GM23338 (cell line): ENCODE results near the gene KAT14. TPM values are rescaled to one million over a fixed set of nuclear protein-coding genes. Genes with fewer than 3 reads are reported as not detected.
"Not testable (repeated sequence)": the region's sequence is repeated elsewhere in the genome, so short reads cannot be mapped to it uniquely, and the experiment has no call there.

Experiments
- ATAC-seq: fragments of 200-7000 bp; cut with Tn5 transposase; 3 replicates; pipeline ENCODE4 v1.9.1; 2020
- DNase-seq: peaks from one replicate; pipeline ENCODE4 v3.0.0-alpha.2; 2015; ENCODE audit warnings: low spot score
- H2AFZ ChIP-seq: fragments of 200-600 bp; sonication (generic); 2 replicates; pipeline ENCODE4 v1.8.0; 2016; ENCODE audit warnings: antibody characterized with exemption, mild to moderate bottlenecking, moderate library complexity
- H3F3A ChIP-seq: fragments of 200-600 bp; sonication (generic); replicated peaks from 2 replicates; pipeline ENCODE4 v1.8.0; 2017; ENCODE audit warnings: antibody characterized with exemption, mixed run types, low read depth
- H3K27ac ChIP-seq: fragments of 200-600 bp; sonication (generic); 2 replicates; pipeline ENCODE4 v1.6.1; 2016; ENCODE audit warnings: low read depth
- H3K27me3 ChIP-seq: fragments of 200-600 bp; sonication (generic); 2 replicates; pipeline ENCODE4 v1.8.0; 2016; ENCODE audit warnings: mild to moderate bottlenecking, mixed run types, moderate library complexity; ENCODE audit not compliant: insufficient read depth
- H3K36me3 ChIP-seq: fragments of 200-600 bp; sonication (generic); 2 replicates; pipeline ENCODE4 v1.8.0; 2016; ENCODE audit warnings: mild to moderate bottlenecking; ENCODE audit not compliant: insufficient read depth
- H3K4me1 ChIP-seq: fragments of 200-600 bp; sonication (generic); 2 replicates; pipeline ENCODE4 v1.8.0; 2016; ENCODE audit warnings: mild to moderate bottlenecking, moderate library complexity; ENCODE audit not compliant: insufficient read depth
- H3K4me2 ChIP-seq: fragments of 200-600 bp; sonication (generic); 2 replicates; pipeline ENCODE4 v1.7.1; 2017; ENCODE audit warnings: mixed run types
- H3K4me3 ChIP-seq: fragments of 200-600 bp; sonication (generic); 2 replicates; pipeline ENCODE4 v1.6.1; 2016; ENCODE audit warnings: mixed run types
- H3K79me2 ChIP-seq: fragments of 200-600 bp; sonication (generic); replicated peaks from 2 replicates; pipeline ENCODE4 v1.8.0; 2017; ENCODE audit warnings: mild to moderate bottlenecking; ENCODE audit not compliant: insufficient read depth
- H3K9me2 ChIP-seq: fragments of 200-600 bp; sonication (generic); 2 replicates; pipeline ENCODE4 v1.8.0; 2017; ENCODE audit not compliant: insufficient read depth
- H4K20me1 ChIP-seq: fragments of 200-600 bp; sonication (generic); replicated peaks from 2 replicates; pipeline ENCODE4 v1.8.0; 2017; ENCODE audit warnings: mild to moderate bottlenecking; ENCODE audit not compliant: insufficient read depth
- H3K27ac Mint-ChIP-seq: 2 replicates; pipeline ENCODE4 v1.8.0; 2020; ENCODE audit warnings: inconsistent platforms, mild to moderate bottlenecking, moderate library complexity, mixed read lengths
- H3K27me3 Mint-ChIP-seq: 3 replicates; pipeline ENCODE4 v1.8.0; 2022; ENCODE audit warnings: low read depth, mild to moderate bottlenecking, moderate library complexity, mixed read lengths, inconsistent platforms; ENCODE audit not compliant: insufficient read depth, poor library complexity
- H3K36me3 Mint-ChIP-seq: 3 replicates; pipeline ENCODE4 v1.8.0; 2021; ENCODE audit warnings: low read depth, mild to moderate bottlenecking, inconsistent platforms, moderate library complexity, mixed read lengths
- H3K4me1 Mint-ChIP-seq: 3 replicates; pipeline ENCODE4 v1.8.0; 2020; ENCODE audit warnings: mild to moderate bottlenecking, inconsistent platforms, mixed read lengths
- H3K4me3 Mint-ChIP-seq: 3 replicates; pipeline ENCODE4 v1.8.0; 2021; ENCODE audit warnings: moderate library complexity, mild to moderate bottlenecking, inconsistent platforms, mixed read lengths
- H3K9me3 Mint-ChIP-seq: 3 replicates; pipeline ENCODE4 v1.8.0; 2020; ENCODE audit warnings: moderate library complexity, mild to moderate bottlenecking, inconsistent platforms, mixed read lengths
- CREB1 ChIP-seq: fragments of 250-450 bp; sonication (Bioruptor Pico); IDR thresholded peaks from 2 replicates; pipeline ENCODE4 v1.5.0; 2020; ENCODE audit warnings: low read depth, mild to moderate bottlenecking, moderate library complexity
- EZH2 ChIP-seq: fragments of 200-600 bp; sonication (generic); IDR thresholded peaks from one replicate; pipeline ENCODE4 v1.8.0; 2017; ENCODE audit warnings: antibody characterized with exemption, mild to moderate bottlenecking, low read depth; ENCODE audit not compliant: unreplicated experiment
- JUNB ChIP-seq: IDR thresholded peaks from one replicate; pipeline ENCODE4 v1.6.1; 2016; ENCODE audit warnings: antibody characterized with exemption; ENCODE audit not compliant: unreplicated experiment
- NANOG ChIP-seq: IDR thresholded peaks from 2 replicates; pipeline ENCODE4 v1.6.1; 2016; ENCODE audit warnings: antibody characterized with exemption, borderline replicate concordance
- POLR2AphosphoS5 ChIP-seq: IDR thresholded peaks from 2 replicates; pipeline ENCODE4 v1.6.1; 2016; ENCODE audit warnings: antibody characterized with exemption, low read depth
- STAT1 ChIP-seq: IDR thresholded peaks from one replicate; pipeline ENCODE4 v1.6.1; 2016; ENCODE audit warnings: antibody characterized with exemption; ENCODE audit not compliant: unreplicated experiment
- ZNF114 ChIP-seq: fragments of 250-450 bp; sonication (Bioruptor Pico); IDR thresholded peaks from 2 replicates; pipeline ENCODE4 v1.5.0; 2020; ENCODE audit warnings: mild to moderate bottlenecking, moderate library complexity
- ZNF331 ChIP-seq: fragments of 250-450 bp; sonication (Bioruptor Pico); IDR thresholded peaks from 2 replicates; pipeline ENCODE4 v1.5.0; 2020; ENCODE audit warnings: low read depth, mild to moderate bottlenecking, moderate library complexity
- ZNF462 ChIP-seq: fragments of 250-450 bp; sonication (Bioruptor Pico); IDR thresholded peaks from 2 replicates; pipeline ENCODE4 v1.5.0; 2020; ENCODE audit warnings: mild to moderate bottlenecking, moderate library complexity
- polyA plus RNA-seq: library from polyadenylated mRNA; unstranded; fragments of >200 nt; fragmentation: Nextera tagmentation; extraction: Ambion mirVana; gene quantifications from 2 replicates; pipeline ENCODE4 v1.2.1, GENCODE V29; 2016
- total RNA-seq: library from RNA; depleted of rRNA; stranded (reverse); fragments of >200 nt; shearing (Covaris generic); gene quantifications from 2 replicates; pipeline ENCODE4 v1.2.3, GENCODE V29; 2014

KAT14 gene
- total and polyA plus RNA-seq, 2 experiments from 2014 or later = 17.8 to 25.0 TPM

- no peak for TF ChIP-seq ZNF462
- no peak for TF ChIP-seq ZNF114 (CRISPR knock-in tag)
- no peak for TF ChIP-seq JUNB
- TF ChIP-seq CREB1 (CRISPR knock-in tag) = no peak
- no peak for TF ChIP-seq EZH2
- no peak for TF ChIP-seq NANOG
- TF ChIP-seq ZNF331 (CRISPR knock-in tag) = no peak
- TF ChIP-seq STAT1 = no peak
- TF ChIP-seq POLR2AphosphoS5 = no peak
Observed at GRCh38 chr20:18191306-18191705, 53.6 kb downstream of the KAT14 start (continued).

DNA sequence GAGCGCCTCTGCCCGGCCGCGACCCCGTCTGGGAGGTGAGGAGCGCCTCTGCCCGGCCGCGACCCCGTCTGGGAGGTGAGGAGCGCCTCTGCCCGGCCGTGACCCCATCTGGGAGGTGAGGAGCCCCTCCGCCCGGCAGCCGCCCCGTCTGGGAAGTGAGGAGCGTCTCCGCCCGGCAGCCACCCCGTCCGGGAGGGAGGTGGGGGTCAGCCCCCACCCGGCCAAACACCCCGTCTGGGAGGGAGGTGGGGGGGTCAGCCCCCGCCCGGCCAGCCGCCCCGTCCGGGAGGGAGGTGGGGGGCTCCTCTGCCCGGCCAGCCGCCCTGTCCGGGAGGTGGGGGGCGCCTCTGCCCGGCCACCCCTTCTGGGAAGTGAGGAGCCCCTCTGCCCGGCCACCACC is 56.8 kb downstream of the KAT14 start:
- not testable (repeated sequence) for H3K4me1 ChIP-seq, H3K9me2 ChIP-seq, ATAC-seq, H3K36me3 ChIP-seq, H3K9me3 Mint-ChIP-seq, H3K4me3 Mint-ChIP-seq, H3K27ac Mint-ChIP-seq, H3K27me3 Mint-ChIP-seq, DNase-seq, H3K27me3 ChIP-seq, H3F3A ChIP-seq, H3K27ac ChIP-seq, H3K4me2 ChIP-seq, H3K4me1 Mint-ChIP-seq, H2AFZ ChIP-seq, H3K4me3 ChIP-seq, H3K79me2 ChIP-seq, H4K20me1 ChIP-seq
- peaks cover 14% of the 10 kb centered on the region for H3K36me3 Mint-ChIP-seq
